Measurements from ENCODE around the gene CTAG1B.
"Not testable (repeated sequence)": the region's sequence is repeated elsewhere in the genome, so short reads cannot be mapped to it uniquely, and the experiment has no call there.

The CTAG1B gene

GRCh38 chrX:154592505-154592904, 26.6 kb downstream of the CTAG1B start (continued):
- TF ChIP-seq, protein P1, sequence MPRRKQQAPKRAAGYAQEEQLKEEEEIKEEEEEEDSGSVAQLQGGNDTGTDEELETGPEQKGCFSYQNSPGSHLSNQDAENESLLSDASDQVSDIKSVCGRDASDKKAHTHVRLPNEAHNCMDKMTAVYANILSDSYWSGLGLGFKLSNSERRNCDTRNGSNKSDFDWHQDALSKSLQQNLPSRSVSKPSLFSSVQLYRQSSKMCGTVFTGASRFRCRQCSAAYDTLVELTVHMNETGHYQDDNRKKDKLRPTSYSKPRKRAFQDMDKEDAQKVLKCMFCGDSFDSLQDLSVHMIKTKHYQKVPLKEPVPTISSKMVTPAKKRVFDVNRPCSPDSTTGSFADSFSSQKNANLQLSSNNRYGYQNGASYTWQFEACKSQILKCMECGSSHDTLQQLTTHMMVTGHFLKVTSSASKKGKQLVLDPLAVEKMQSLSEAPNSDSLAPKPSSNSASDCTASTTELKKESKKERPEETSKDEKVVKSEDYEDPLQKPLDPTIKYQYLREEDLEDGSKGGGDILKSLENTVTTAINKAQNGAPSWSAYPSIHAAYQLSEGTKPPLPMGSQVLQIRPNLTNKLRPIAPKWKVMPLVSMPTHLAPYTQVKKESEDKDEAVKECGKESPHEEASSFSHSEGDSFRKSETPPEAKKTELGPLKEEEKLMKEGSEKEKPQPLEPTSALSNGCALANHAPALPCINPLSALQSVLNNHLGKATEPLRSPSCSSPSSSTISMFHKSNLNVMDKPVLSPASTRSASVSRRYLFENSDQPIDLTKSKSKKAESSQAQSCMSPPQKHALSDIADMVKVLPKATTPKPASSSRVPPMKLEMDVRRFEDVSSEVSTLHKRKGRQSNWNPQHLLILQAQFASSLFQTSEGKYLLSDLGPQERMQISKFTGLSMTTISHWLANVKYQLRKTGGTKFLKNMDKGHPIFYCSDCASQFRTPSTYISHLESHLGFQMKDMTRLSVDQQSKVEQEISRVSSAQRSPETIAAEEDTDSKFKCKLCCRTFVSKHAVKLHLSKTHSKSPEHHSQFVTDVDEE (CRISPR knock-in tag; IDR thresholded peaks at IDR 0.05) = no peak
- TF ChIP-seq ZNF70 (CRISPR knock-in tag; IDR thresholded peaks at IDR 0.05) (no peak), GLIS3 (CRISPR knock-in tag; IDR thresholded peaks at IDR 0.05) (no peak), RARB (CRISPR knock-in tag; IDR thresholded peaks at IDR 0.05) (no peak)
- TF ChIP-seq, protein P2, sequence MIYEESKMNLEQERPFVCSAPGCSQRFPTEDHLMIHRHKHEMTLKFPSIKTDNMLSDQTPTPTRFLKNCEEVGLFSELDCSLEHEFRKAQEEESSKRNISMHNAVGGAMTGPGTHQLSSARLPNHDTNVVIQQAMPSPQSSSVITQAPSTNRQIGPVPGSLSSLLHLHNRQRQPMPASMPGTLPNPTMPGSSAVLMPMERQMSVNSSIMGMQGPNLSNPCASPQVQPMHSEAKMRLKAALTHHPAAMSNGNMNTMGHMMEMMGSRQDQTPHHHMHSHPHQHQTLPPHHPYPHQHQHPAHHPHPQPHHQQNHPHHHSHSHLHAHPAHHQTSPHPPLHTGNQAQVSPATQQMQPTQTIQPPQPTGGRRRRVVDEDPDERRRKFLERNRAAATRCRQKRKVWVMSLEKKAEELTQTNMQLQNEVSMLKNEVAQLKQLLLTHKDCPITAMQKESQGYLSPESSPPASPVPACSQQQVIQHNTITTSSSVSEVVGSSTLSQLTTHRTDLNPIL (CRISPR knock-in tag; IDR thresholded peaks at IDR 0.05; ENCODE audit: low read depth) = no peak

DNA sequence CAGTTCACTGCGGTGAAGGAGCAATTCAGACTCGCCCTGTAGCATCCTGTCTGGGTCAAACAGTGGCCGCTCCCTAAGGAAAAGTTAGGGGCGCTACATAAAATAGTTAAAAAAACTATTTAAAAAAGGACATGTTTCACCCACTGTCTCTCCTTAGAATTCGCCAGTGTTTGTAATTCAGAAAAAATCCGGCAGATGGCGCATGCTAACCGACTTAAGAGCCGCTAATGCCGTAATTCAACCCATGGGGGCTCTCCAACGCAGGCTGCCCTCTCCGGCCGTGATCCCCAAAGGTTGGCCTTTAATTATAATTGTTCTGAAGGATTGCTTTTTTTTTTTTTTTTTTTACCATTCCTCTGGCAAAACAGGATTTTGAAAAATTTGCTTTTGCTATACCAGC, 28.7 kb downstream of the CTAG1B start:
- ATAC-seq = peak; percentile 64

- not testable (repeated sequence) for ATAC-seq
Measured at GRCh38 chrX:154584585-154585183, 34.4 kb downstream of the CTAG1B start, which contains the start of gene CTAG1A. Gene CTAG1A (plus strand): TSS chrX:154585133. CDS start chrX:154585207, 74 bp downstream.

DNA sequence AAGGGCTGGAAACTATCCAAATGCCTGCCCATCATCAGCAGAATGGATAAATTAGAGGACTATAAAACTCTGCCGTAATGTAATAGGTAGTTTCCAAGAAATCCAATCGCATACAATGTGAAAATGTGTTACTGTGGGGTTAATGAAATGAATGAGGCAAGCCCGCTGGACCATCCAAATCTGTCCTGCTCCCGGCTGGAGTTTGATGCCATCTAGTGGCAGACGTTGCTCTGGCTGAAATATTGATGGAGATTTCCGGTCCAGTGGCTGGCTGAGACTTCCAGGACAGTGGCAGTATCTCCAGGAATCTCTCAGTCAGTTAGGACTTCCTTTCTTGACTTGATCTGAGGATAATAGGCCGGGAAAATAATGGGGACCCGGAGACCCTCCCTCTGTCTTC, 36.1 kb downstream of the CTAG1B start:
- peak; percentile 89 for ATAC-seq

GRCh38 chrX:154575076-154575475, 44.0 kb downstream of the CTAG1B start:
- peak; percentile 91 for ATAC-seq

DNA sequence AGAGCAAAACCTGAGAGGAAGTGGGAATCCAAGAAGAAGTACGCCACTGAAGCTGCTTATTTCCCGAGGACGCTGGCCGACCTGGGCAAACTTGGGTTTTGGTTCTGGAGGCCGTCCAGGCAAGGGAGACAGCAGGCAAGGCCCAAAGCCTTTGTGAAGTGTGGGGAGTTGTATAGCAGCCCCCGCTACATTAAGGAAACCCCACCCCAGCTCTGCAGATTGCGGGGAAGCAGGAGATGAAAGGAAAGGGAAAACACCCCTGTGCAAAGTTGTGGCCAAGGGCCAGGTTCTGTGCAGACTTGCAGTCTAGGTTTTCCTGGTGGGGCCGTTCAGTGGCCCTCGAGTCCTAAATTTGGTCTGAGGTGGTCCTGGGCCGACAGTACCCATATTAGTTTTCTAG, 46.0 kb downstream of the CTAG1B start:
- ATAC-seq = not testable (repeated sequence)

DNA sequence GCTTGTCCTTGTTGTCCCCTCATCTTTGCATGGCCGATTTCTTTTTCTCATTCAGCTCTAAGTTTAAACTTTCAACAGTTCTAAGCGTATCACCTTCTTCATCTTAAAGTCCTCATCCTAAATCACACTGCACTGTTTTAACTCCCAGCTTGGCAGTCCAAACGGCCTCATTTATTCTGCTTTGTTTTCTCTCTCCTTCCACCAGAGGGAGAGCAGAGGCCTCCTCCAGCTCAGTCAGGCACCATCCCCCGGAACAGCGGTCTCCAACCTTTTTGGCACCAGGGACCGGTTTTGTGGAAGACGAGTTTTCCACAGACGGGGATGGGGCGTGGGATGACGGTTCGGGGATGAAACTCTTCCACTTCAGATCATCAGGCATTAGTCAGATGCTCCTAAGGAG, 48.7 kb downstream of the CTAG1B start:
- ATAC-seq = peak; percentile 63
